GM21717 (cell line): ENCODE results near the gene CADM2.

Experiments used
- ATAC-seq: cut with Tn5 transposase; IDR thresholded peaks from one replicate; pipeline ENCODE4 v1.9.1; 2021; ENCODE audit warnings: mild to moderate bottlenecking, moderate library complexity; ENCODE audit not compliant: unreplicated experiment

CADM2 gene

GRCh38 chr3:84983490-84983889 lies 24.7 kb downstream of the CADM2 start:
- no peak for ATAC-seq

- no peak for ATAC-seq
Observed at GRCh38 chr3:84984429-84984828, 25.6 kb downstream of the CADM2 start.

- ATAC-seq = no peak
Observed at GRCh38 chr3:84985795-84986194, 27.0 kb downstream of the CADM2 start.

- no peak for ATAC-seq
Observed at GRCh38 chr3:84987706-84988504, 29.1 kb downstream of the CADM2 start.

- ATAC-seq = no peak
Observed at GRCh38 chr3:84989102-84989501, 30.3 kb downstream of the CADM2 start.

- ATAC-seq = no peak
Observed at GRCh38 chr3:84991422-84991900, 32.7 kb downstream of the CADM2 start.

GRCh38 chr3:84993956-84994355 lies 35.2 kb downstream of the CADM2 start:
- ATAC-seq = no peak

- ATAC-seq = no peak
Observed at GRCh38 chr3:84998545-84998944, 39.8 kb downstream of the CADM2 start.

- ATAC-seq = no peak
Observed at GRCh38 chr3:85003479-85003878, 44.7 kb downstream of the CADM2 start.

- ATAC-seq = no peak
Observed at GRCh38 chr3:85004147-85004546, 45.4 kb downstream of the CADM2 start.

- ATAC-seq = no peak
Observed at GRCh38 chr3:85005946-85006345, 47.2 kb downstream of the CADM2 start.

GRCh38 chr3:85007195-85008094 lies 48.7 kb downstream of the CADM2 start:
- ATAC-seq = no peak

- no peak for ATAC-seq
Observed at GRCh38 chr3:85020828-85021227, 62.0 kb downstream of the CADM2 start.

GRCh38 chr3:85030052-85030451 lies 71.3 kb downstream of the CADM2 start:
- ATAC-seq = no peak

GRCh38 chr3:85037203-85037602 lies 78.4 kb downstream of the CADM2 start:
- ATAC-seq = no peak

GRCh38 chr3:85041001-85041400 lies 82.2 kb downstream of the CADM2 start:
- no peak for ATAC-seq

GRCh38 chr3:85041562-85042055 lies 82.8 kb downstream of the CADM2 start:
- no peak for ATAC-seq

- no peak for ATAC-seq
Observed at GRCh38 chr3:85050821-85051220, 92.0 kb downstream of the CADM2 start.

GRCh38 chr3:85051786-85052185 lies 93.0 kb downstream of the CADM2 start:
- no peak for ATAC-seq

- ATAC-seq = no peak
Observed at GRCh38 chr3:85053626-85054025, 94.8 kb downstream of the CADM2 start.

GRCh38 chr3:85054579-85054978 lies 95.8 kb downstream of the CADM2 start:
- no peak for ATAC-seq

- no peak for ATAC-seq
Observed at GRCh38 chr3:85068911-85069310, 110.1 kb downstream of the CADM2 start.
